ENCODE measurements around the gene PCDH17. TPM values are rescaled to one million over a fixed set of nuclear protein-coding genes. Genes with fewer than 3 reads are reported as not detected.

PCDH17 gene
- total RNA-seq, 1 donor from 2014 or later, result 40.2 TPM

- DNase-seq (ENCODE audit: low spot score), result no peak
- Mint-ChIP-seq H3K27me3 (ENCODE audit: unreplicated experiment) (no peaks in the 10 kb centered on the region), H3K4me1 (ENCODE audit: unreplicated experiment) (no peaks in the 10 kb centered on the region), H3K36me3 (ENCODE audit: low read depth, unreplicated experiment) (no peaks in the 10 kb centered on the region), H3K4me3 (ENCODE audit: unreplicated experiment) (no peak overlapping the region), H3K27ac (ENCODE audit: unreplicated experiment) (no peak overlapping the region), H3K9me3 (ENCODE audit: unreplicated experiment) (no peaks in the 10 kb centered on the region)
- TF ChIP-seq CTCF (IDR thresholded peaks at IDR 0.05; ENCODE audit: unreplicated experiment), result no peak
These were observed 34.8 kb downstream of the PCDH17 start for GRCh38 chr13:57666131-57666953.

GRCh38 chr13:57672168-57672567, 40.6 kb downstream of the PCDH17 start:
- no peak overlapping the region for H3K27ac Mint-ChIP-seq (ENCODE audit: unreplicated experiment)
- no peaks in the 10 kb centered on the region for H3K36me3 Mint-ChIP-seq (ENCODE audit: low read depth, unreplicated experiment)
- H3K27me3 Mint-ChIP-seq (ENCODE audit: unreplicated experiment), result no peaks in the 10 kb centered on the region
- no peak for DNase-seq (ENCODE audit: low spot score)
- no peak overlapping the region for H3K4me3 Mint-ChIP-seq (ENCODE audit: unreplicated experiment)
- H3K9me3 Mint-ChIP-seq (ENCODE audit: unreplicated experiment), result no peaks in the 10 kb centered on the region
- TF ChIP-seq CTCF (IDR thresholded peaks at IDR 0.05; ENCODE audit: unreplicated experiment), result no peak
- H3K4me1 Mint-ChIP-seq (ENCODE audit: unreplicated experiment), result no peaks in the 10 kb centered on the region

GRCh38 chr13:57673197-57673596, 41.7 kb downstream of the PCDH17 start:
- no peak for TF ChIP-seq CTCF (IDR thresholded peaks at IDR 0.05; ENCODE audit: unreplicated experiment)
- Mint-ChIP-seq H3K27ac (ENCODE audit: unreplicated experiment) (no peak overlapping the region), H3K4me1 (ENCODE audit: unreplicated experiment) (no peaks in the 10 kb centered on the region), H3K9me3 (ENCODE audit: unreplicated experiment) (no peaks in the 10 kb centered on the region), H3K27me3 (ENCODE audit: unreplicated experiment) (no peaks in the 10 kb centered on the region), H3K4me3 (ENCODE audit: unreplicated experiment) (no peak overlapping the region), H3K36me3 (ENCODE audit: low read depth, unreplicated experiment) (no peaks in the 10 kb centered on the region)
- no peak for DNase-seq (ENCODE audit: low spot score)

GRCh38 chr13:57675526-57675925, 44.0 kb downstream of the PCDH17 start:
- Mint-ChIP-seq H3K4me1 (ENCODE audit: unreplicated experiment) (no peaks in the 10 kb centered on the region), H3K27ac (ENCODE audit: unreplicated experiment) (no peak overlapping the region), H3K4me3 (ENCODE audit: unreplicated experiment) (no peak overlapping the region), H3K9me3 (ENCODE audit: unreplicated experiment) (no peaks in the 10 kb centered on the region), H3K36me3 (ENCODE audit: low read depth, unreplicated experiment) (no peaks in the 10 kb centered on the region), H3K27me3 (ENCODE audit: unreplicated experiment) (no peaks in the 10 kb centered on the region)
- no peak for DNase-seq (ENCODE audit: low spot score)
- TF ChIP-seq CTCF (IDR thresholded peaks at IDR 0.05; ENCODE audit: unreplicated experiment), result no peak

GRCh38 chr13:57680609-57681008, 49.1 kb downstream of the PCDH17 start:
- no peak for DNase-seq (ENCODE audit: low spot score)
- no peak overlapping the region for H3K27ac Mint-ChIP-seq (ENCODE audit: unreplicated experiment)
- TF ChIP-seq CTCF (IDR thresholded peaks at IDR 0.05; ENCODE audit: unreplicated experiment), result no peak
- H3K4me1 Mint-ChIP-seq (ENCODE audit: unreplicated experiment), result peaks cover 5% of the 10 kb centered on the region
- no peaks in the 10 kb centered on the region for H3K9me3 Mint-ChIP-seq (ENCODE audit: unreplicated experiment)
- H3K27me3 Mint-ChIP-seq (ENCODE audit: unreplicated experiment), result no peaks in the 10 kb centered on the region
- H3K4me3 Mint-ChIP-seq (ENCODE audit: unreplicated experiment), result no peak overlapping the region
- H3K36me3 Mint-ChIP-seq (ENCODE audit: low read depth, unreplicated experiment), result peaks cover 4% of the 10 kb centered on the region

Data from endothelial cell (in vitro differentiated cells).